Hematopoietic multipotent progenitor cell treated with erythropoietin and hydrocortisone succinate and interleukin-3 and kit ligand, for 15 days (in vitro differentiated cells): Measurements from ENCODE around the gene TINAG.

Experiments
- DNase-seq: peaks from one replicate; pipeline ENCODE4 v3.0.0-alpha.2; 2015; ENCODE audit warnings: low spot score

The TINAG gene

GRCh38 chr6:54428431-54428830 is 120.2 kb downstream of the TINAG start:
- DNase-seq: no peak

- DNase-seq: no peak
Observed at GRCh38 chr6:54431466-54431865, 123.2 kb downstream of the TINAG start.
